ENCODE results near the gene EIF4E2. TPM values are rescaled to one million over a fixed set of nuclear protein-coding genes. Genes with fewer than 3 reads are reported as not detected.

Gene EIF4E2
- total and polyA plus RNA-seq, 2 of the 13 experiments (the other 11 are each of a cell fraction or from before 2014, with no cell fraction given): 25.0 to 101 TPM

DNA sequence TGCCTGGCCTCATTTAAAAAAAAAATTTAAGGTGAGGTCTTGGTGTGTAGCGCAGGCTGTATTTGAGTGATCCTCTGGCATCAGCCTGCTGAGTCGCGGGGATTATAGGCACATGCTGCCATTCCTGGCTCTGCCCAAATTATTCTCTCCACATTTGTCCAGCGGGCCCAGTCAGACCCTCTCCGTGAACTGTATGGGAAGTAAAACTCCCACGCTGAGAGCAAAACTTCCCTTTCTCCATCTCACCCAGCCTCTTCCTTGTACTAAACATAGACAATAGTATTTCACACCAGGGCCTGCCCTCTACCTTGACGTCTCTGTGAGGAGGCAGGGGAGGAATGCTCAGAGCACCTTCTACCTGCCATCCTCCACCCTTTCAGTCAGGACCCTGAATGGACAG, 37.0 kb downstream of the EIF4E2 start:
- ChIA-PET POLR2A (no interaction called here), CTCF (ENCODE audit: low intra/inter-chr PET ratio, low total read pairs) (no interaction called here)
- Histone ChIP-seq H3K9me3 (ENCODE audit: low read length) (no peaks in the 10 kb centered on the region), H3K4me2 (ENCODE audit: low read depth, low read length) (no peak overlapping the region), H2AFZ (ENCODE audit: low read length) (no peak overlapping the region), H3K36me3 (replicated peaks in 1 of 2; ENCODE audit: control insufficient read depth in 1 of 2, insufficient read depth in 2 of 2, low read length in 2 of 2) (peaks cover 0 to 6% of the 10 kb centered on the region in 2 experiments; a peak in 1 of 5 replicates), H4K20me1 (ENCODE audit: insufficient read depth, low read length) (no peaks in the 10 kb centered on the region), H3K27me3 (ENCODE audit: control insufficient read depth in 1 of 2, insufficient read depth in 2 of 2, low read length in 2 of 2) (no peaks in the 10 kb centered on the region), H3K79me2 (ENCODE audit: insufficient read depth, low read length) (no peaks in the 10 kb centered on the region), H3K27ac (ENCODE audit: extremely low read length, insufficient read depth, low read length) (no peak overlapping the region), H3K4me1 (ENCODE audit: insufficient read depth, low read length) (0 out of 2 replicates have a peak, but pooled peaks cover 6% of the 10 kb centered on the region), H3K4me3 (replicated peaks in 1 of 3; ENCODE audit: insufficient read depth in 1 of 3, low read depth in 2 of 3, low read length in 3 of 3) (no peak overlapping the region), H3K9ac (ENCODE audit: insufficient read depth, low read depth, low read length) (no peak overlapping the region)
- intact Hi-C loops (cut with micrococcal nuclease; ENCODE audit: unreplicated experiment): no loop called here
- DNase-seq (ENCODE audit: low spot score) (no peak), ATAC-seq (no peak; the same call in 1 of the 3 replicates), FAIRE-seq (no peak)
- no peak for TF ChIP-seq PPARG (CRISPR knock-in tag; conservative IDR thresholded peaks at IDR 0.05)
- TF ChIP-seq, protein P1, sequence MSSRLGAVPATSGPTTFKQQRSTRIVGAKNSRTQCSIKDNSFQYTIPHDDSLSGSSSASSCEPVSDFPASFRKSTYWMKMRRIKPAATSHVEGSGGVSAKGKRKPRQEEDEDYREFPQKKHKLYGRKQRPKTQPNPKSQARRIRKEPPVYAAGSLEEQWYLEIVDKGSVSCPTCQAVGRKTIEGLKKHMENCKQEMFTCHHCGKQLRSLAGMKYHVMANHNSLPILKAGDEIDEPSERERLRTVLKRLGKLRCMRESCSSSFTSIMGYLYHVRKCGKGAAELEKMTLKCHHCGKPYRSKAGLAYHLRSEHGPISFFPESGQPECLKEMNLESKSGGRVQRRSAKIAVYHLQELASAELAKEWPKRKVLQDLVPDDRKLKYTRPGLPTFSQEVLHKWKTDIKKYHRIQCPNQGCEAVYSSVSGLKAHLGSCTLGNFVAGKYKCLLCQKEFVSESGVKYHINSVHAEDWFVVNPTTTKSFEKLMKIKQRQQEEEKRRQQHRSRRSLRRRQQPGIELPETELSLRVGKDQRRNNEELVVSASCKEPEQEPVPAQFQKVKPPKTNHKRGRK (CRISPR knock-in tag; IDR thresholded peaks at IDR 0.05): no peak
- TF ChIP-seq RFX3 (CRISPR knock-in tag; IDR thresholded peaks at IDR 0.05): no peak
- no peak for TF ChIP-seq ZFP36L1 (CRISPR knock-in tag; IDR thresholded peaks at IDR 0.05)
- TF ChIP-seq, protein P2, sequence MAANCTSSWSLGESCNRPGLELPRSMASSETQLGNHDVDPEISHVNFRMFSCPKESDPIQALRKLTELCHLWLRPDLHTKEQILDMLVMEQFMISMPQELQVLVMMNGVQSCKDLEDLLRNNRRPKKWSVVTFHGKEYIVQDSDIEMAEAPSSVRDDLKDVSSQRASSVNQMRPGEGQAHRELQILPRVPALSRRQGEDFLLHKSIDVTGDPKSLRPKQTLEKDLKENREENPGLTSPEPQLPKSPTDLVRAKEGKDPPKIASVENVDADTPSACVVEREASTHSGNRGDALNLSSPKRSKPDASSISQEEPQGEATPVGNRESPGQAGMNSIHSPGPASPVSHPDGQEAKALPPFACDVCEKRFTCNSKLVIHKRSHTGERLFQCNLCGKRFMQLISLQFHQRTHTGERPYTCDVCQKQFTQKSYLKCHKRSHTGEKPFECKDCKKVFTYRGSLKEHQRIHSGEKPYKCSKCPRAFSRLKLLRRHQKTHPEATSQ (CRISPR knock-in tag; IDR thresholded peaks at IDR 0.05; ENCODE audit: borderline replicate concordance): no peak
- TF ChIP-seq, protein P3, sequence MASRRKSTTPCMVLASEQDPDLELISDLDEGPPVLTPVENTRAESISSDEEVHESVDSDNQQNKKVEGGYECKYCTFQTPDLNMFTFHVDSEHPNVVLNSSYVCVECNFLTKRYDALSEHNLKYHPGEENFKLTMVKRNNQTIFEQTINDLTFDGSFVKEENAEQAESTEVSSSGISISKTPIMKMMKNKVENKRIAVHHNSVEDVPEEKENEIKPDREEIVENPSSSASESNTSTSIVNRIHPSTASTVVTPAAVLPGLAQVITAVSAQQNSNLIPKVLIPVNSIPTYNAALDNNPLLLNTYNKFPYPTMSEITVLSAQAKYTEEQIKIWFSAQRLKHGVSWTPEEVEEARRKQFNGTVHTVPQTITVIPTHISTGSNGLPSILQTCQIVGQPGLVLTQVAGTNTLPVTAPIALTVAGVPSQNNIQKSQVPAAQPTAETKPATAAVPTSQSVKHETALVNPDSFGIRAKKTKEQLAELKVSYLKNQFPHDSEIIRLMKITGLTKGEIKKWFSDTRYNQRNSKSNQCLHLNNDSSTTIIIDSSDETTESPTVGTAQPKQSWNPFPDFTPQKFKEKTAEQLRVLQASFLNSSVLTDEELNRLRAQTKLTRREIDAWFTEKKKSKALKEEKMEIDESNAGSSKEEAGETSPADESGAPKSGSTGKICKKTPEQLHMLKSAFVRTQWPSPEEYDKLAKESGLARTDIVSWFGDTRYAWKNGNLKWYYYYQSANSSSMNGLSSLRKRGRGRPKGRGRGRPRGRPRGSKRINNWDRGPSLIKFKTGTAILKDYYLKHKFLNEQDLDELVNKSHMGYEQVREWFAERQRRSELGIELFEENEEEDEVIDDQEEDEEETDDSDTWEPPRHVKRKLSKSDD (CRISPR knock-in tag; IDR thresholded peaks at IDR 0.05; ENCODE audit: low read depth): no peak
- TF ChIP-seq ZNF75D (CRISPR knock-in tag; IDR thresholded peaks at IDR 0.05; ENCODE audit: borderline replicate concordance): no peak
- TF ChIP-seq POLR2A (IDR thresholded peaks at IDR 0.05; ENCODE audit: insufficient read depth in 1 of 2, low read depth in 2 of 2, low read length in 2 of 2): no peak
- TF ChIP-seq JDP2 (CRISPR knock-in tag; IDR thresholded peaks at IDR 0.05; ENCODE audit: borderline replicate concordance): no peak
- no peak for TF ChIP-seq TRAFD1 (CRISPR knock-in tag; IDR thresholded peaks at IDR 0.05; ENCODE audit: borderline replicate concordance)
- TF ChIP-seq RXRB (CRISPR knock-in tag; IDR thresholded peaks at IDR 0.05; ENCODE audit: borderline replicate concordance): no peak
- TF ChIP-seq ZGPAT (CRISPR knock-in tag; IDR thresholded peaks at IDR 0.05): no peak
- no peak for TF ChIP-seq NFKBIZ (CRISPR knock-in tag; IDR thresholded peaks at IDR 0.05)
- TF ChIP-seq NCOA5 (CRISPR knock-in tag; IDR thresholded peaks at IDR 0.05): no peak
- TF ChIP-seq RARG (CRISPR knock-in tag; IDR thresholded peaks at IDR 0.05; ENCODE audit: low read depth): no peak
- TF ChIP-seq ZNF543 (CRISPR knock-in tag; IDR thresholded peaks at IDR 0.05): no peak
- in situ Hi-C loops (cut with HindIII; ENCODE audit: extremely low pct_ligation_motif_present, low pct_unique_long_range_greater_than_20kb): no loop called here
- WGBS (ENCODE audit: low lambda C conversion rate): 90% methylated on average over 7 of the region's 7 CpGs
- no TSS peak for BruUV-seq (replicated peaks)

All from HepG2 (cell line).